Endothelial cell of umbilical vein (primary cell): ENCODE results near the gene EYS. TPM values are rescaled to one million over a fixed set of nuclear protein-coding genes. Genes with fewer than 3 reads are reported as not detected.

Experiments used
- BruUV-seq: library from RNA; stranded (reverse); fragments of 400-500 nt; replicated peaks from 2 replicates; lab custom pipeline; 2021; lab: Mats Ljungman, UMichigan
- CTCF ChIA-PET: fragments of 300-600, 350-600 bp; sonication (Branson Sonifier 250); formaldehyde crosslinking; loops from one replicate; lab custom pipeline; 2021; ENCODE audit warnings: antibody characterized with exemption, inconsistent platforms; lab: Charles Lee
- POLR2A ChIA-PET: fragments of 300-600, 350-600 bp; sonication (Branson Sonifier 250); formaldehyde crosslinking; loops from one replicate; lab custom pipeline; 2021; ENCODE audit warnings: antibody characterized with exemption, inconsistent platforms; lab: Charles Lee
- DNase-seq: peaks from one replicate; pipeline ENCODE4 v3.0.0-alpha.2; 2011; ENCODE audit warnings: low read depth, low spot score
- FAIRE-seq: peaks from 2 replicates; lab custom pipeline; 2011; peaks lifted over from hg19 to GRCh38; lab: Jason Lieb, UNC
- H2AFZ ChIP-seq: 2 replicates; pipeline ENCODE4 v1.6.0; 2012; ENCODE audit warnings: low read depth, low read length, control low read depth, inconsistent platforms
- H3K27ac ChIP-seq: 2 replicates; pipeline ENCODE4 v1.5.1; 2011; ENCODE audit warnings: low read depth, mild to moderate bottlenecking, control low read depth, low read length, moderate library complexity; ENCODE audit not compliant: insufficient read depth
- H3K27me3 ChIP-seq, 2 experiments: 2 replicates each; pipeline versions ENCODE4 v1.6.0 to v1.6.1; 2011; ENCODE audit warnings: low read length in 2 of 2, mixed read lengths in 1 of 2; ENCODE audit not compliant: control insufficient read depth in 2 of 2, insufficient read depth in 2 of 2
- H3K36me3 ChIP-seq, 2 experiments: 2 replicates in 1 of 2; 3 replicates in 1 of 2; pipeline ENCODE4 v1.5.1; 2011; ENCODE audit warnings: low read length in 2 of 2, mild to moderate bottlenecking in 1 of 2, moderate library complexity in 1 of 2; ENCODE audit not compliant: control insufficient read depth in 2 of 2, insufficient read depth in 2 of 2; ENCODE audit errors: extremely low read depth in 1 of 2
- H3K4me1 ChIP-seq: 3 replicates; pipeline ENCODE4 v1.5.1; 2011; ENCODE audit warnings: mild to moderate bottlenecking, low read length; ENCODE audit not compliant: control insufficient read depth, insufficient read depth; ENCODE audit errors: extremely low read depth
- H3K4me2 ChIP-seq: 2 replicates; pipeline ENCODE4 v1.6.1; 2011; ENCODE audit warnings: low read length, control low read depth, mixed read lengths; ENCODE audit not compliant: insufficient read depth
- H3K4me3 ChIP-seq, 3 experiments: fragments of 200-600 bp in 1 of 3; sonication (generic), shearing (Covaris generic) in 1 of 3; replicated peaks in 1 of 3; 2 replicates each; pipeline ENCODE4 v1.5.1; 2011 to 2016; ENCODE audit warnings: control low read depth in 3 of 3, low read length in 3 of 3, mild to moderate bottlenecking in 2 of 3, inconsistent platforms in 1 of 3, low read depth in 1 of 3, moderate library complexity in 1 of 3; ENCODE audit not compliant: insufficient read depth in 1 of 3
- H3K79me2 ChIP-seq: 2 replicates; pipeline ENCODE4 v1.6.0; 2012; ENCODE audit warnings: low read length, inconsistent platforms; ENCODE audit not compliant: control insufficient read depth, insufficient read depth
- H3K9ac ChIP-seq: replicated peaks from 2 replicates; pipeline ENCODE3; 2011; ENCODE audit warnings: low read length, control low read depth; ENCODE audit not compliant: insufficient read depth; ENCODE audit errors: extremely low read depth
- H3K9me1 ChIP-seq: replicated peaks from 3 replicates; pipeline ENCODE4 v1.6.0; 2011; ENCODE audit warnings: mild to moderate bottlenecking, low read length; ENCODE audit not compliant: control insufficient read depth, insufficient read depth; ENCODE audit errors: extremely low read depth
- H3K9me3 ChIP-seq: replicated peaks from 2 replicates; pipeline ENCODE4 v1.5.1; 2012; ENCODE audit warnings: low read length, inconsistent platforms; ENCODE audit not compliant: control insufficient read depth, insufficient read depth
- H4K20me1 ChIP-seq: replicated peaks from 2 replicates; pipeline ENCODE3; 2011; ENCODE audit warnings: mild to moderate bottlenecking, low read length; ENCODE audit not compliant: control insufficient read depth, insufficient read depth; ENCODE audit errors: extremely low read depth
- CTCF ChIP-seq, 2 donors: IDR thresholded peaks; 1 replicate in 1 of 2; 2 replicates in 1 of 2; pipeline ENCODE4 v1.5.1; 2011; ENCODE audit warnings: low read length in 2 of 2, mild to moderate bottlenecking in 2 of 2, moderate library complexity in 2 of 2, control low read depth in 1 of 2, inconsistent platforms in 1 of 2, low read depth in 1 of 2; ENCODE audit not compliant: insufficient read depth in 1 of 2; ENCODE audit errors: extremely low read depth in 1 of 2
- EZH2 ChIP-seq: IDR thresholded peaks from 2 replicates; pipeline ENCODE4 v1.6.1; 2012; ENCODE audit warnings: borderline replicate concordance, low read depth, mild to moderate bottlenecking, moderate library complexity, low read length, inconsistent platforms; ENCODE audit not compliant: severe bottlenecking
- FOS ChIP-seq: IDR thresholded peaks from 2 replicates; pipeline ENCODE4 v1.6.1; 2011; ENCODE audit warnings: mild to moderate bottlenecking, low read length, moderate library complexity, borderline replicate concordance; ENCODE audit not compliant: insufficient read depth
- GATA2 ChIP-seq: IDR thresholded peaks from 2 replicates; pipeline ENCODE4 v1.7.0; 2011; ENCODE audit warnings: low read depth, mild to moderate bottlenecking, moderate library complexity, mixed read lengths, low read length; ENCODE audit not compliant: insufficient read length, insufficient read depth
- JUN ChIP-seq: IDR thresholded peaks from 2 replicates; pipeline ENCODE4 v1.6.1; 2011; ENCODE audit warnings: borderline replicate concordance, low read depth; ENCODE audit not compliant: insufficient read length, insufficient read depth
- MAX ChIP-seq: IDR thresholded peaks from 2 replicates; pipeline ENCODE4 v1.6.1; 2011; ENCODE audit not compliant: insufficient read depth, insufficient read length
- MYC ChIP-seq: IDR thresholded peaks from one replicate; pipeline ENCODE4 v1.6.1; 2011; ENCODE audit warnings: mild to moderate bottlenecking, low read depth, low read length
- POLR2A ChIP-seq: IDR thresholded peaks from 2 replicates; pipeline ENCODE4 v1.6.1; 2012; ENCODE audit warnings: low read depth, mild to moderate bottlenecking, control low read depth, low read length
- POLR2AphosphoS5 ChIP-seq: IDR thresholded peaks from 2 replicates; pipeline ENCODE4 v1.6.1; 2012; ENCODE audit warnings: low read depth, mild to moderate bottlenecking, control low read depth, low read length, moderate library complexity; ENCODE audit not compliant: insufficient read depth
- dilution Hi-C: fragments of 300-500 bp; cut with MboI; formaldehyde crosslinking; loops from one replicate; pipeline ENCODE4 v1.15.0; 2019; ENCODE audit warnings: low sequenced_read_pairs; ENCODE audit not compliant: extremely low pct_ligation_motif_present
- intact Hi-C: fragments of 100-400 bp; cut with micrococcal nuclease; formaldehyde crosslinking; loops from one replicate; pipeline ENCODE4 v1.10.0; 2022
- polyA plus RNA-seq, 4 experiments: library from polyadenylated mRNA; depleted of rRNA in 3 of 4; stranded (reverse) in 3 of 4; unstranded in 1 of 4; fragments of >200 nt; gene quantifications; 2 replicates each; pipeline versions ENCODE4 v1.2.1 to v1.2.3, GENCODE V29; 2011 to 2012; ENCODE audit warnings: missing spikeins in 1 of 4
- total RNA-seq: library from RNA; stranded (reverse); gene quantifications from 2 replicates; pipeline ENCODE4 v1.2.3, GENCODE V29; 2021

EYS gene
- total and polyA plus RNA-seq, 2 donors (not counting 3 experiments of a cell fraction or from before 2014, with no cell fraction given) = 0.01 to 0.27 TPM

DNA sequence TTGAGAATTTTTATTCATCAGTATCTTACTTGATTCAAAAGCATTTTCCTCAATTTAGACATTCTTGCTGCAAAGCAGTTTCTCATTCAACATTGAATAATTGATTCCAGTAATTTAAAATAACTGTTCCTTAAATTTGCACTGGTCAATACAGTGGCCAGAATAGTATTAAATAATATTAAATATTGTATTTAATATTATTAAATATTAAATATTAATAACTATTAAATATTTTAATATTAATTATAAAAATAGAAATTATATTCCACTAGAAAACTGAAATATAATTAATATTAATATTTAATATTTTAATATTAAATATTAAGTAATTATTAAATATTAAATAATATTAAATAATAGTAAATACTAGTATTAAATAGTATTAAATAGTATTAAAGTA is 758.8 kb downstream of the EYS start:
- H3K4me2 ChIP-seq = no peak overlapping the region
- no peaks in the 10 kb centered on the region for H3K9me3 ChIP-seq
- no peaks in the 10 kb centered on the region for H3K36me3 ChIP-seq
- H3K4me3 ChIP-seq = no peak overlapping the region
- ChIA-PET CTCF (no interaction called here), POLR2A (no interaction called here)
- no peak overlapping the region for H2AFZ ChIP-seq
- H3K27me3 ChIP-seq = no peaks in the 10 kb centered on the region
- BruUV-seq = no TSS peak
- H3K79me2 ChIP-seq = no peaks in the 10 kb centered on the region
- H3K4me1 ChIP-seq = no peaks in the 10 kb centered on the region
- no peaks in the 10 kb centered on the region for H4K20me1 ChIP-seq
- no peaks in the 10 kb centered on the region for H3K9me1 ChIP-seq
- no peak overlapping the region for H3K9ac ChIP-seq
- FAIRE-seq (no peak), DNase-seq (no peak)
- intact Hi-C loops = no loop called here
- dilution Hi-C loops = no loop called here
- H3K27ac ChIP-seq = no peak overlapping the region
- TF ChIP-seq GATA2 = no peak
- no peak for TF ChIP-seq MYC
- TF ChIP-seq MAX = no peak
- no peak for TF ChIP-seq JUN
- no peak for TF ChIP-seq CTCF (IDR thresholded peaks at IDR 0.05; ENCODE audit: extremely low read depth in 1 of 2, insufficient read depth in 1 of 2, low read depth in 1 of 2, low read length in 2 of 2)
- no peak for TF ChIP-seq POLR2A
- no peak for TF ChIP-seq EZH2
- TF ChIP-seq POLR2AphosphoS5 = no peak
- no peak for TF ChIP-seq FOS
